Keratinocyte (primary cell): ENCODE data around the gene CHST8.

Experiments used
- EZH2 ChIP-seq: IDR thresholded peaks from one replicate; pipeline ENCODE4 v1.6.1; 2012; ENCODE audit warnings: inconsistent platforms, mild to moderate bottlenecking, low read length, moderate library complexity
- TF ChIP-seq, protein P1 (sequence below), 3 experiments: IDR thresholded peaks in 1 of 3; conservative IDR thresholded peaks in 1 of 3; optimal IDR thresholded peaks in 1 of 3; 2 replicates in 2 of 3; 3 replicates in 1 of 3; pipeline versions ENCODE3 to v1.5.1; 2011; ENCODE audit warnings: low read length in 3 of 3, mild to moderate bottlenecking in 3 of 3, moderate library complexity in 2 of 3, control low read depth in 1 of 3, inconsistent platforms in 1 of 3; ENCODE audit not compliant: insufficient read depth in 2 of 3; ENCODE audit errors: extremely low read depth in 1 of 3

DNA sequence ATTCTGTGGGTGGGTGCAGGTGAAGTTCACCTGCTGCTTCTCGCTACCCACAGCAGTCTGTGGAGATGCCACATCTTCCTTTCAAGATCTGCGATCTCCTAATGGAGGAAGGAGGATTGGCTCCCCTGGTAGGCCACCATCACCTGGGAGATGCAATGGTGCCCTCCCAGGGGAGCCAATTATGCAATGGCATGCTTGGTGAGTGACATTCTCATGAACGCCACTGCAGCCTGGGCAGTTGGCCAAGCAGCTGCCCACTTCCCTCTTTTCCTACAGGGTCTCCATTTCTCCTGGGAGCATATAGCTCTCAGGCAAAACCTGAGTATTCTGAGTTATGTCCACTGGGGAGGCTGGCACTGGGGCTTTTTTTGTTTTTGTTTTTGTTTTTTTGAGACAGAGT lies 91.4 kb downstream of the CHST8 start:
- TF ChIP-seq, protein P1, sequence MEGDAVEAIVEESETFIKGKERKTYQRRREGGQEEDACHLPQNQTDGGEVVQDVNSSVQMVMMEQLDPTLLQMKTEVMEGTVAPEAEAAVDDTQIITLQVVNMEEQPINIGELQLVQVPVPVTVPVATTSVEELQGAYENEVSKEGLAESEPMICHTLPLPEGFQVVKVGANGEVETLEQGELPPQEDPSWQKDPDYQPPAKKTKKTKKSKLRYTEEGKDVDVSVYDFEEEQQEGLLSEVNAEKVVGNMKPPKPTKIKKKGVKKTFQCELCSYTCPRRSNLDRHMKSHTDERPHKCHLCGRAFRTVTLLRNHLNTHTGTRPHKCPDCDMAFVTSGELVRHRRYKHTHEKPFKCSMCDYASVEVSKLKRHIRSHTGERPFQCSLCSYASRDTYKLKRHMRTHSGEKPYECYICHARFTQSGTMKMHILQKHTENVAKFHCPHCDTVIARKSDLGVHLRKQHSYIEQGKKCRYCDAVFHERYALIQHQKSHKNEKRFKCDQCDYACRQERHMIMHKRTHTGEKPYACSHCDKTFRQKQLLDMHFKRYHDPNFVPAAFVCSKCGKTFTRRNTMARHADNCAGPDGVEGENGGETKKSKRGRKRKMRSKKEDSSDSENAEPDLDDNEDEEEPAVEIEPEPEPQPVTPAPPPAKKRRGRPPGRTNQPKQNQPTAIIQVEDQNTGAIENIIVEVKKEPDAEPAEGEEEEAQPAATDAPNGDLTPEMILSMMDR (optimal IDR thresholded peaks at IDR 0.05 in 1 of 3, IDR thresholded peaks at IDR 0.05 in 1 of 3, conservative IDR thresholded peaks at IDR 0.05 in 1 of 3; ENCODE audit: extremely low read depth in 1 of 3, insufficient read depth in 2 of 3, low read length in 3 of 3), result no peak
- TF ChIP-seq EZH2, result no peak
